CD4-positive, alpha-beta memory T cell (primary cell): ENCODE data around the gene TGFB1. TPM values are rescaled to one million over a fixed set of nuclear protein-coding genes. Genes with fewer than 3 reads are reported as not detected.

Experiments
- CTCF ChIA-PET: fragments of 350-600 bp; sonication (Branson Sonifier 250); formaldehyde crosslinking; loops from one replicate; lab custom pipeline; 2021; ENCODE audit warnings: inconsistent platforms; ENCODE audit not compliant: partially characterized antibody; lab: Charles Lee
- POLR2A ChIA-PET: fragments of 350-600 bp; sonication (Branson Sonifier 250); formaldehyde crosslinking; loops from one replicate; lab custom pipeline; 2021; ENCODE audit not compliant: partially characterized antibody; lab: Charles Lee
- DNase-seq, 5 donors: peaks; one replicate each; pipeline versions ENCODE4 v3.0.0 to v3.0.0-alpha.2; 2020 to 2022; ENCODE audit warnings: mixed read lengths in 1 of 5
- H3K27ac ChIP-seq: one replicate; pipeline ENCODE4 v1.7.0; 2013; ENCODE audit warnings: low read depth, low read length
- H3K27me3 ChIP-seq: 2 replicates; pipeline ENCODE4 v1.7.0; 2013; ENCODE audit warnings: mild to moderate bottlenecking, low read length, moderate library complexity; ENCODE audit not compliant: insufficient read depth
- H3K36me3 ChIP-seq: 2 replicates; pipeline ENCODE4 v1.7.0; 2013; ENCODE audit warnings: mild to moderate bottlenecking, low read length, moderate library complexity; ENCODE audit not compliant: insufficient read depth
- H3K4me1 ChIP-seq: 2 replicates; pipeline ENCODE4 v1.7.0; 2013; ENCODE audit warnings: mild to moderate bottlenecking, low read length, moderate library complexity; ENCODE audit not compliant: insufficient read depth
- H3K4me3 ChIP-seq, 2 donors: one replicate each; pipeline ENCODE4 v1.7.0; 2013; ENCODE audit warnings: low read length in 2 of 2, mild to moderate bottlenecking in 1 of 2
- H3K9me3 ChIP-seq, 2 donors: one replicate each; pipeline ENCODE4 v1.7.0; 2013; ENCODE audit warnings: low read length in 2 of 2, control low read depth in 1 of 2; ENCODE audit not compliant: control insufficient read depth in 1 of 2
- H3K27ac Mint-ChIP-seq, 7 donors: one replicate each; pipeline ENCODE4 v1.8.0; 2020 to 2021; ENCODE audit warnings: mixed read lengths in 7 of 7, mild to moderate bottlenecking in 6 of 7, inconsistent platforms in 3 of 7, moderate library complexity in 3 of 7
- H3K27me3 Mint-ChIP-seq, 2 donors: one replicate each; pipeline ENCODE4 v1.8.0; 2020 to 2021; ENCODE audit warnings: mixed read lengths in 2 of 2
- H3K36me3 Mint-ChIP-seq, 2 donors: one replicate each; pipeline ENCODE4 v1.8.0; 2020 to 2021; ENCODE audit warnings: mixed read lengths in 2 of 2, inconsistent platforms in 1 of 2, mild to moderate bottlenecking in 1 of 2
- H3K4me1 Mint-ChIP-seq, 4 donors: one replicate each; pipeline ENCODE4 v1.8.0; 2020 to 2021; ENCODE audit warnings: mixed read lengths in 4 of 4, mild to moderate bottlenecking in 1 of 4
- H3K4me3 Mint-ChIP-seq, 8 donors: one replicate each; pipeline ENCODE4 v1.8.0; 2020 to 2021; ENCODE audit warnings: mixed read lengths in 8 of 8, mild to moderate bottlenecking in 7 of 8, moderate library complexity in 6 of 8, inconsistent platforms in 3 of 8
- H3K9me3 Mint-ChIP-seq, 8 donors: one replicate each; pipeline ENCODE4 v1.8.0; 2020 to 2021; ENCODE audit warnings: mixed read lengths in 8 of 8, mild to moderate bottlenecking in 5 of 8, inconsistent platforms in 3 of 8, moderate library complexity in 1 of 8
- intact Hi-C: fragments of 100-400 bp; cut with micrococcal nuclease; formaldehyde crosslinking; loops from one replicate; pipeline ENCODE4 v1.15.1; 2023
- polyA plus RNA-seq, 2 donors: library from polyadenylated mRNA; unstranded; fragments of 300-500 nt; fragmentation: Illumina TruSeq; gene quantifications; one replicate each; pipeline ENCODE4 v1.2.3, GENCODE V29; 2021
- total RNA-seq, 2 experiments: library from RNA; stranded (reverse); gene quantifications; one replicate each; pipeline ENCODE4 v1.2.3, GENCODE V29; 2021

Gene TGFB1
- total and polyA plus RNA-seq, 4 experiments from 2014 or later: 28.1 to 143 (median 110) TPM

- H3K9me3 ChIP-seq: no peaks in the 10 kb centered on the region
- no peak for DNase-seq
- H3K4me3 ChIP-seq: no peak overlapping the region
- H3K4me1 ChIP-seq: peaks cover 22% of the 10 kb centered on the region
- Mint-ChIP-seq H3K4me1 (peaks cover 16 to 76% (median 29%) of the 10 kb centered on the region in 4 donors), H3K9me3 (peaks cover 0 to 5% (median 0%) of the 10 kb centered on the region in 8 donors), H3K4me3 (peak overlapping the region in 1 of 8 donors; percentile 25), H3K36me3 (peaks cover 18 to 71% of the 10 kb centered on the region in 2 donors), H3K27me3 (no peaks in the 10 kb centered on the region), H3K27ac (peak overlapping the region in 6 of 7 donors; percentile 73 to 89 (median 85))
- CTCF ChIA-PET: interaction anchor here (1.0 to 1.8 kb wide), 3 partner anchors 26 to 77 kb away, joined by 3 to 5 read pairs (median 3); no protein-coding TSS in a partner anchor
- intact Hi-C loops: no loop called here
- H3K27me3 ChIP-seq: no peaks in the 10 kb centered on the region
- no peak overlapping the region for H3K27ac ChIP-seq
- peaks cover 57% of the 10 kb centered on the region for H3K36me3 ChIP-seq
- POLR2A ChIA-PET: interaction anchor here (1.0 to 1.4 kb wide), 5 partner anchors 19 to 60 kb away, joined by 3 to 14 read pairs (median 3); partner anchors contain the start of gene B9D2
Measured at GRCh38 chr19:41322451-41322850, 31.3 kb downstream of the TGFB1 start.

- POLR2A ChIA-PET: interaction anchor here (1.0 to 1.4 kb wide), 5 partner anchors 19 to 59 kb away, joined by 3 to 14 read pairs (median 3); partner anchors contain the start of gene B9D2
- peak in 1 of 5 donors; percentile 35 for DNase-seq
- Mint-ChIP-seq H3K36me3 (peaks cover 25 to 74% of the 10 kb centered on the region in 2 donors), H3K4me3 (peak overlapping the region in 1 of 8 donors; percentile 29), H3K27me3 (no peaks in the 10 kb centered on the region), H3K4me1 (peaks cover 17 to 76% (median 29%) of the 10 kb centered on the region in 4 donors), H3K9me3 (peaks cover 0 to 5% (median 0%) of the 10 kb centered on the region in 8 donors), H3K27ac (peak overlapping the region in 4 of 7 donors; percentile 10 to 87 (median 37))
- Histone ChIP-seq H3K4me1 (peaks cover 15% of the 10 kb centered on the region), H3K4me3 (no peak overlapping the region), H3K27ac (no peak overlapping the region), H3K27me3 (no peaks in the 10 kb centered on the region), H3K9me3 (no peaks in the 10 kb centered on the region), H3K36me3 (peaks cover 64% of the 10 kb centered on the region)
- CTCF ChIA-PET: interaction anchor here (1.0 to 1.8 kb wide), 4 partner anchors 15 to 76 kb away, joined by 3 to 5 read pairs (median 4); no protein-coding TSS in a partner anchor
- intact Hi-C loops: no loop called here
Measured at GRCh38 chr19:41321600-41322270, 32.0 kb downstream of the TGFB1 start.

- H3K4me1 Mint-ChIP-seq: peaks cover 13 to 76% (median 24%) of the 10 kb centered on the region in 4 donors
- peaks cover 28 to 76% of the 10 kb centered on the region in 2 donors for H3K36me3 Mint-ChIP-seq
- no peaks in the 10 kb centered on the region for H3K27me3 Mint-ChIP-seq
- Histone ChIP-seq H3K36me3 (peaks cover 68% of the 10 kb centered on the region), H3K9me3 (no peaks in the 10 kb centered on the region), H3K4me1 (peaks cover 10% of the 10 kb centered on the region), H3K27ac (no peak overlapping the region), H3K27me3 (no peaks in the 10 kb centered on the region), H3K4me3 (no peak overlapping the region)
- intact Hi-C loops: no loop called here
- peak in 1 of 5 donors; percentile 37 for DNase-seq
- H3K27ac Mint-ChIP-seq: peak overlapping the region in 3 of 7 donors; percentile 10 to 87 (median 62)
- ChIA-PET POLR2A (interaction anchor here (1.0 to 2.1 kb wide), 4 partner anchors 31 to 43 kb away, joined by 3 to 14 read pairs (median 6); partner anchors contain the start of gene B9D2), CTCF (interaction anchor here (1.0 to 1.8 kb wide), 3 partner anchors 14 to 30 kb away, joined by 3 to 5 read pairs (median 4); no protein-coding TSS in a partner anchor)
- peaks cover 0 to 5% (median 0%) of the 10 kb centered on the region in 8 donors for H3K9me3 Mint-ChIP-seq
- no peak overlapping the region for H3K4me3 Mint-ChIP-seq
Measured at GRCh38 chr19:41321204-41321599, 32.5 kb downstream of the TGFB1 start.

- Mint-ChIP-seq H3K27me3 (no peaks in the 10 kb centered on the region), H3K27ac (peak overlapping the region in 5 of 7 donors; percentile 10 to 69 (median 43)), H3K9me3 (peaks cover 0 to 5% (median 0%) of the 10 kb centered on the region in 8 donors), H3K36me3 (peaks cover 32 to 79% of the 10 kb centered on the region in 2 donors), H3K4me1 (peaks cover 14 to 78% (median 24%) of the 10 kb centered on the region in 4 donors), H3K4me3 (no peak overlapping the region)
- no peaks in the 10 kb centered on the region for H3K27me3 ChIP-seq
- H3K4me1 ChIP-seq: peaks cover 4% of the 10 kb centered on the region
- DNase-seq: peak in 1 of 5 donors; percentile 22
- POLR2A ChIA-PET: interaction anchor here (1.3 to 2.1 kb wide), 3 partner anchors 32 to 57 kb away, joined by 3 to 10 read pairs (median 5); partner anchors contain the start of gene HNRNPUL1
- intact Hi-C loops: no loop called here
- no peak overlapping the region for H3K4me3 ChIP-seq
- H3K36me3 ChIP-seq: peaks cover 71% of the 10 kb centered on the region
- no peaks in the 10 kb centered on the region for H3K9me3 ChIP-seq
- CTCF ChIA-PET: no interaction called here
- H3K27ac ChIP-seq: no peak overlapping the region
Measured at GRCh38 chr19:41320568-41320967, 33.2 kb downstream of the TGFB1 start.

- Histone ChIP-seq H3K27ac (no peak overlapping the region), H3K36me3 (peaks cover 71% of the 10 kb centered on the region), H3K9me3 (no peaks in the 10 kb centered on the region), H3K4me1 (peaks cover 3% of the 10 kb centered on the region), H3K4me3 (no peak overlapping the region), H3K27me3 (no peaks in the 10 kb centered on the region)
- H3K36me3 Mint-ChIP-seq: peaks cover 32 to 79% of the 10 kb centered on the region in 2 donors
- CTCF ChIA-PET: interaction anchor here (1.2 kb wide), 1 partner anchor 11 kb away, joined by 3 read pairs; no protein-coding TSS in a partner anchor
- H3K9me3 Mint-ChIP-seq: peaks cover 0 to 5% (median 0%) of the 10 kb centered on the region in 8 donors
- POLR2A ChIA-PET: interaction anchor here (0.7 to 2.1 kb wide), 4 partner anchors 8 to 56 kb away, joined by 3 to 10 read pairs (median 4); partner anchors contain the start of gene HNRNPUL1
- H3K4me3 Mint-ChIP-seq: peak overlapping the region in 1 of 8 donors; percentile 25
- H3K27me3 Mint-ChIP-seq: no peaks in the 10 kb centered on the region
- intact Hi-C loops: no loop called here
- H3K27ac Mint-ChIP-seq: peak overlapping the region in 4 of 7 donors; percentile 69 to 87 (median 70)
- peak in 1 of 5 donors; percentile 39 for DNase-seq
- peaks cover 14 to 74% (median 22%) of the 10 kb centered on the region in 4 donors for H3K4me1 Mint-ChIP-seq
Measured at GRCh38 chr19:41320185-41320518, 33.6 kb downstream of the TGFB1 start.

- H3K9me3 ChIP-seq: no peaks in the 10 kb centered on the region
- peaks cover 71% of the 10 kb centered on the region for H3K36me3 ChIP-seq
- H3K9me3 Mint-ChIP-seq: peaks cover 0 to 5% (median 0%) of the 10 kb centered on the region in 8 donors
- H3K4me1 Mint-ChIP-seq: peaks cover 11 to 69% (median 19%) of the 10 kb centered on the region in 4 donors
- DNase-seq: peak in 1 of 5 donors; percentile 40
- no peaks in the 10 kb centered on the region for H3K27me3 ChIP-seq
- H3K27ac ChIP-seq: no peak overlapping the region
- no peak overlapping the region for H3K4me3 ChIP-seq
- H3K27ac Mint-ChIP-seq: peak overlapping the region in 5 of 7 donors; percentile 63 to 87 (median 69)
- peaks cover 32 to 77% of the 10 kb centered on the region in 2 donors for H3K36me3 Mint-ChIP-seq
- intact Hi-C loops: no loop called here
- H3K4me3 Mint-ChIP-seq: peak overlapping the region in 1 of 8 donors; percentile 49
- peaks cover 3% of the 10 kb centered on the region for H3K4me1 ChIP-seq
- ChIA-PET POLR2A (interaction anchor here (0.7 to 2.1 kb wide), 5 partner anchors 9 to 56 kb away, joined by 3 to 10 read pairs (median 5); partner anchors contain the start of genes CCDC97 and HNRNPUL1), CTCF (interaction anchor here (1.2 kb wide), 1 partner anchor 11 kb away, joined by 3 read pairs; no protein-coding TSS in a partner anchor)
- no peaks in the 10 kb centered on the region for H3K27me3 Mint-ChIP-seq
Measured at GRCh38 chr19:41319500-41320184, 34.1 kb downstream of the TGFB1 start.
